HCT116 (cell line): ENCODE data around the gene OPCML. TPM values are rescaled to one million over a fixed set of nuclear protein-coding genes. Genes with fewer than 3 reads are reported as not detected.

Experiments
- ATAC-seq: fragments of 200-7000 bp; cut with Tn5 transposase; 2 replicates; pipeline ENCODE4 v1.9.1; 2020; ENCODE audit warnings: mild to moderate bottlenecking, moderate library complexity
- BruUV-seq: library from RNA; stranded (reverse); fragments of 400-500 nt; replicated peaks from 2 replicates; lab custom pipeline; 2021; lab: Mats Ljungman, UMichigan
- CTCF ChIA-PET: fragments of 300-600 bp; sonication (Branson Sonifier 250); formaldehyde crosslinking; loops from one replicate; lab custom pipeline; 2021; ENCODE audit warnings: antibody characterized with exemption; lab: Charles Lee
- POLR2A ChIA-PET: fragments of 300-600, 350-600 bp; sonication (Branson Sonifier 250); formaldehyde crosslinking; loops from one replicate; lab custom pipeline; 2021; ENCODE audit warnings: antibody characterized with exemption; lab: Charles Lee
- RAD21 ChIA-PET, 2 experiments: fragments of 300-600 bp; sonication (Branson Sonifier 250); formaldehyde crosslinking; loops; one replicate each; lab custom pipeline; 2023; ENCODE audit warnings: low total read pairs in 2 of 2; ENCODE audit not compliant: uncharacterized antibody in 2 of 2, unreplicated experiment in 2 of 2, low non-redundant PET in 1 of 2; lab: Charles Lee
- DNase-seq: peaks from one replicate; pipeline ENCODE4 v3.0.0-alpha.2; 2010; ENCODE audit warnings: low read depth, low spot score
- H2AFZ ChIP-seq: fragments of 200-600 bp; shearing (Covaris generic), sonication (generic); 2 replicates; pipeline ENCODE4 v1.6.1; 2017; ENCODE audit warnings: low read depth, mixed run types, mixed read lengths, antibody characterized with exemption, low read length; ENCODE audit not compliant: poor library complexity, severe bottlenecking
- H3K27ac ChIP-seq: 2 replicates; pipeline ENCODE4 v1.5.1; 2012; ENCODE audit warnings: low read depth, low read length
- H3K27me3 ChIP-seq: fragments of 200-600 bp; sonication (generic); 2 replicates; pipeline ENCODE4 v1.6.1; 2016; ENCODE audit warnings: mixed run types, low read length, mixed read lengths; ENCODE audit not compliant: insufficient read depth
- H3K36me3 ChIP-seq, 2 experiments: fragments of 200-500 bp in 1 of 2; fragments of 200-600 bp in 1 of 2; sonication (Bioruptor generic) in 1 of 2; sonication (generic) in 1 of 2; 2 replicates each; pipeline versions ENCODE4 v1.5.1 to v1.6.1; 2014 to 2016; ENCODE audit warnings: low read length in 2 of 2, inconsistent platforms in 1 of 2, mixed read lengths in 1 of 2, mixed run types in 1 of 2; ENCODE audit not compliant: insufficient read depth in 2 of 2, control insufficient read depth in 1 of 2
- H3K4me1 ChIP-seq, 2 experiments: fragments of 200-600 bp in 1 of 2; sonication (generic) in 1 of 2; 2 replicates each; pipeline versions ENCODE4 v1.5.1 to v1.6.1; 2012 to 2017; ENCODE audit warnings: low read length in 2 of 2, inconsistent platforms in 1 of 2, mild to moderate bottlenecking in 1 of 2, mixed read lengths in 1 of 2, mixed run types in 1 of 2, moderate library complexity in 1 of 2; ENCODE audit not compliant: insufficient read depth in 2 of 2, control insufficient read depth in 1 of 2
- H3K4me2 ChIP-seq: fragments of 200-600 bp; sonication (generic); 2 replicates; pipeline ENCODE4 v1.6.1; 2017; ENCODE audit warnings: mixed run types, low read length, mixed read lengths
- H3K4me3 ChIP-seq, 2 experiments: fragments of 200-600 bp in 1 of 2; sonication (generic) in 1 of 2; replicated peaks in 1 of 2; 2 replicates each; pipeline ENCODE4 v1.5.1; 2011 to 2016; ENCODE audit warnings: low read length in 2 of 2, control low read depth in 1 of 2, low read depth in 1 of 2, mild to moderate bottlenecking in 1 of 2, mixed read lengths in 1 of 2, mixed run types in 1 of 2
- H3K79me2 ChIP-seq: fragments of 200-600 bp; sonication (generic); 2 replicates; pipeline ENCODE4 v1.6.1; 2017; ENCODE audit warnings: mild to moderate bottlenecking, mixed run types, low read length, moderate library complexity, mixed read lengths; ENCODE audit not compliant: insufficient read depth
- H3K9ac ChIP-seq: fragments of 200-600 bp; sonication (generic); 2 replicates; pipeline ENCODE4 v1.6.1; 2016; ENCODE audit warnings: low read length, mixed read lengths
- H3K9me2 ChIP-seq: fragments of 200-600 bp; sonication (generic), shearing (Covaris generic); 2 replicates; pipeline ENCODE4 v1.6.1; 2017; ENCODE audit warnings: mixed run types, mild to moderate bottlenecking, moderate library complexity; ENCODE audit not compliant: insufficient read depth
- H3K9me3 ChIP-seq, 2 experiments: fragments of 200-500 bp in 1 of 2; fragments of 200-600 bp in 1 of 2; sonication (Bioruptor generic) in 1 of 2; sonication (generic) in 1 of 2; 2 replicates each; pipeline ENCODE4 v1.6.1; 2014 to 2017; ENCODE audit warnings: low read length in 2 of 2, mixed read lengths in 2 of 2, inconsistent platforms in 1 of 2, low read depth in 1 of 2, mild to moderate bottlenecking in 1 of 2, mixed run types in 1 of 2, moderate library complexity in 1 of 2; ENCODE audit not compliant: control insufficient read depth in 1 of 2, insufficient read depth in 1 of 2
- H4K20me1 ChIP-seq: fragments of 200-600 bp; sonication (generic), shearing (Covaris generic); 2 replicates; pipeline ENCODE4 v1.6.1; 2017; ENCODE audit warnings: mixed run types, mild to moderate bottlenecking, moderate library complexity; ENCODE audit not compliant: insufficient read depth
- CBX3 ChIP-seq: IDR thresholded peaks from 2 replicates; pipeline ENCODE4 v1.6.1; 2012; ENCODE audit warnings: low read depth
- CEBPB ChIP-seq: IDR thresholded peaks from 2 replicates; pipeline ENCODE4 v1.6.1; 2012; ENCODE audit warnings: low read depth
- EGR1 ChIP-seq: IDR thresholded peaks from 2 replicates; pipeline ENCODE4 v1.6.1; 2012; ENCODE audit warnings: low read depth
- ELF1 ChIP-seq: IDR thresholded peaks from 2 replicates; pipeline ENCODE4 v1.6.1; 2012; ENCODE audit warnings: low read depth, borderline replicate concordance
- EZH2 ChIP-seq: fragments of 200-600 bp; sonication (generic); IDR thresholded peaks from 2 replicates; pipeline ENCODE4 v1.6.1; 2017; ENCODE audit warnings: antibody characterized with exemption, mixed run types
- EZH2phosphoT487 ChIP-seq: fragments of 200-600 bp; IDR thresholded peaks from 2 replicates; pipeline ENCODE4 v1.6.1; 2018; ENCODE audit warnings: antibody characterized with exemption, borderline replicate concordance
- FOSL1 ChIP-seq: IDR thresholded peaks from 2 replicates; pipeline ENCODE4 v1.6.1; 2012; ENCODE audit warnings: low read depth
- POLR2AphosphoS5 ChIP-seq: IDR thresholded peaks from 2 replicates; pipeline ENCODE4 v1.6.1; 2011; ENCODE audit warnings: mild to moderate bottlenecking, low read depth, low read length, moderate library complexity
- SIN3A ChIP-seq: IDR thresholded peaks from 2 replicates; pipeline ENCODE4 v1.6.1; 2012; ENCODE audit warnings: low read depth
- SP1 ChIP-seq: IDR thresholded peaks from 2 replicates; pipeline ENCODE4 v1.6.1; 2012; ENCODE audit warnings: low read depth
- SRF ChIP-seq: IDR thresholded peaks from 2 replicates; pipeline ENCODE4 v1.6.1; 2012; ENCODE audit warnings: low read depth
- TCF7L2 ChIP-seq: IDR thresholded peaks from 2 replicates; pipeline ENCODE4 v1.7.0; 2011; ENCODE audit warnings: borderline replicate concordance, inconsistent platforms; ENCODE audit not compliant: insufficient read depth, insufficient read length; ENCODE audit errors: extremely low read depth
- YY1 ChIP-seq: IDR thresholded peaks from 2 replicates; pipeline ENCODE4 v1.6.1; 2011; ENCODE audit warnings: low read length, low read depth, moderate library complexity, mild to moderate bottlenecking; ENCODE audit not compliant: insufficient replicate concordance; ENCODE audit errors: extremely low read depth
- ZFX ChIP-seq: fragments of 450-650 bp; IDR thresholded peaks from 2 replicates; pipeline ENCODE4 v1.6.1; 2017
- intact Hi-C: fragments of 100-400 bp; cut with micrococcal nuclease; formaldehyde crosslinking; loops from 2 replicates; pipeline ENCODE4 v1.10.0; 2022
- total RNA-seq: library from RNA; stranded (reverse); gene quantifications from one replicate; pipeline ENCODE4 v1.2.1, GENCODE V29; 2021; ENCODE audit not compliant: unreplicated experiment
- TF ChIP-seq, protein P1 (sequence below): IDR thresholded peaks from 2 replicates; pipeline ENCODE4 v1.6.1; 2012
- TF ChIP-seq, protein P2 (sequence below): IDR thresholded peaks from 2 replicates; pipeline ENCODE4 v1.6.1; 2011; ENCODE audit warnings: mild to moderate bottlenecking, low read length, moderate library complexity; ENCODE audit not compliant: insufficient replicate concordance; ENCODE audit errors: extremely low read depth
- TF ChIP-seq, protein P3 (sequence below), 3 experiments: fragments of 200-600 bp in 1 of 3; sonication (generic) in 1 of 3; IDR thresholded peaks in 2 of 3; conservative IDR thresholded peaks in 1 of 3; 2 replicates each; pipeline ENCODE4 v1.5.1; 2012 to 2017; ENCODE audit warnings: low read depth in 2 of 3, low read length in 2 of 3, antibody characterized with exemption in 1 of 3, borderline replicate concordance in 1 of 3, control low read depth in 1 of 3, mild to moderate bottlenecking in 1 of 3, mixed read lengths in 1 of 3, mixed run types in 1 of 3, moderate library complexity in 1 of 3; ENCODE audit not compliant: insufficient read depth in 1 of 3

The OPCML gene
- total RNA-seq, 1 experiment from 2014 or later: not detected

DNA sequence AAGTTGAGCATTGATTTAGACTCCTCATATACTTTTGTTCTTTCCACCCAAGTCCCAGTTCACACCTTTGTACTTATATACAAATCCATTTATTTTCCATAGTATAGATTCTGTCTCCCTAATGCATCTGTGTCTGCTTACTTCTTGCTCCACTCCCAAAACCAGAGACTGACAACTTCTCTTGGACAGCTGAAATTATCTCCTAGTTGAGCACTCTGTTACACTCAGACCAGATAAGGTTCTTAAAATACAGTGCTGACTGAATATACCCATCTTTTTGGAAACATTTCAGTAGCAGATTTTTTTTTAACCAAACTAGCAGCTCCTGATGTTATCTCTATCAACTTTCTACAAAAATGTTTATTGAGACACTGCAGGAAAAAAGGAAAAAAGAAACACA, 106.3 kb downstream of the OPCML start:
- peaks cover 6 to 15% of the 10 kb centered on the region in 2 experiments; a peak in 2 of 4 replicates for H3K9me3 ChIP-seq
- ChIA-PET POLR2A (no interaction called here), CTCF (no interaction called here), RAD21 (no interaction called here)
- no peaks in the 10 kb centered on the region for H3K27me3 ChIP-seq
- TF ChIP-seq TCF7L2 (no peak), CEBPB (no peak), SIN3A (no peak)
- TF ChIP-seq, protein P1, sequence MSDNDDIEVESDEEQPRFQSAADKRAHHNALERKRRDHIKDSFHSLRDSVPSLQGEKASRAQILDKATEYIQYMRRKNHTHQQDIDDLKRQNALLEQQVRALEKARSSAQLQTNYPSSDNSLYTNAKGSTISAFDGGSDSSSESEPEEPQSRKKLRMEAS: no peak
- no peaks in the 10 kb centered on the region for H3K9me2 ChIP-seq
- DNase-seq (no peak), ATAC-seq (no peak)
- no TSS peak for BruUV-seq
- no peaks in the 10 kb centered on the region; the same call in 1 of the 2 replicates for H4K20me1 ChIP-seq
- no peak overlapping the region for H3K9ac ChIP-seq
- no peaks in the 10 kb centered on the region for H3K4me1 ChIP-seq
- no peak overlapping the region for H3K27ac ChIP-seq
- H3K4me2 ChIP-seq: no peak overlapping the region
- no peak overlapping the region for H2AFZ ChIP-seq
- H3K36me3 ChIP-seq: no peaks in the 10 kb centered on the region
- H3K4me3 ChIP-seq: no peak overlapping the region
- no peaks in the 10 kb centered on the region for H3K79me2 ChIP-seq
- intact Hi-C loops: no loop called here

DNA sequence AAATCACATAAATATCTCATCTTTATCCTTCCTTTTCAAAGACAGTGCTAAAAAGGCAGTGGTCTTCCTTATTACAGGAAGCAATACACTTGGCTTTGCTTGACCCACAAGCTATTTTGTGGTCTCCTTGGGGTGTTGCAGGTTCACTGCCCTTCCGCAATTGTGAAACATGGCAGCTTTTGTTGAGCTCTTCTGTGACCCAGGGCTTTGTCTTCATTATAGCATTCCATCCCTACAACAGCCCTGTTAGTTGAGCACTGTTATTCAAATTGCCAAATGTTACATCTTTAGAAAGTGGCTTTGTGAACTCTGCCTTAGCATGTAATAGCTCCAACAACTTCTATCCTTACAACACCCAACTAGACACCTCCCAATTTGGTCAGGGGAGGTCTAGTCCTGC, 107.1 kb downstream of the OPCML start:
- ATAC-seq (no peak), DNase-seq (no peak)
- Histone ChIP-seq H3K4me2 (no peak overlapping the region), H3K4me3 (no peak overlapping the region), H2AFZ (no peak overlapping the region), H3K27me3 (no peaks in the 10 kb centered on the region), H3K9ac (no peak overlapping the region), H3K4me1 (no peaks in the 10 kb centered on the region), H3K36me3 (no peaks in the 10 kb centered on the region), H4K20me1 (no peaks in the 10 kb centered on the region; the same call in 1 of the 2 replicates), H3K9me3 (peaks cover 6 to 15% of the 10 kb centered on the region in 2 experiments; a peak in 2 of 4 replicates), H3K79me2 (no peaks in the 10 kb centered on the region), H3K9me2 (no peaks in the 10 kb centered on the region), H3K27ac (no peak overlapping the region)
- intact Hi-C loops: no loop called here
- ChIA-PET POLR2A (no interaction called here), CTCF (no interaction called here), RAD21 (no interaction called here)
- no TSS peak for BruUV-seq
- TF ChIP-seq SRF: no peak
- TF ChIP-seq EGR1: no peak
- TF ChIP-seq ZFX: no peak
- no peak for TF ChIP-seq EZH2
- TF ChIP-seq, protein P2, sequence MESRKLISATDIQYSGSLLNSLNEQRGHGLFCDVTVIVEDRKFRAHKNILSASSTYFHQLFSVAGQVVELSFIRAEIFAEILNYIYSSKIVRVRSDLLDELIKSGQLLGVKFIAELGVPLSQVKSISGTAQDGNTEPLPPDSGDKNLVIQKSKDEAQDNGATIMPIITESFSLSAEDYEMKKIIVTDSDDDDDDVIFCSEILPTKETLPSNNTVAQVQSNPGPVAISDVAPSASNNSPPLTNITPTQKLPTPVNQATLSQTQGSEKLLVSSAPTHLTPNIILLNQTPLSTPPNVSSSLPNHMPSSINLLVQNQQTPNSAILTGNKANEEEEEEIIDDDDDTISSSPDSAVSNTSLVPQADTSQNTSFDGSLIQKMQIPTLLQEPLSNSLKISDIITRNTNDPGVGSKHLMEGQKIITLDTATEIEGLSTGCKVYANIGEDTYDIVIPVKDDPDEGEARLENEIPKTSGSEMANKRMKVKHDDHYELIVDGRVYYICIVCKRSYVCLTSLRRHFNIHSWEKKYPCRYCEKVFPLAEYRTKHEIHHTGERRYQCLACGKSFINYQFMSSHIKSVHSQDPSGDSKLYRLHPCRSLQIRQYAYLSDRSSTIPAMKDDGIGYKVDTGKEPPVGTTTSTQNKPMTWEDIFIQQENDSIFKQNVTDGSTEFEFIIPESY: no peak
- TF ChIP-seq YY1: no peak
- no peak for TF ChIP-seq CBX3
- TF ChIP-seq, protein P3, sequence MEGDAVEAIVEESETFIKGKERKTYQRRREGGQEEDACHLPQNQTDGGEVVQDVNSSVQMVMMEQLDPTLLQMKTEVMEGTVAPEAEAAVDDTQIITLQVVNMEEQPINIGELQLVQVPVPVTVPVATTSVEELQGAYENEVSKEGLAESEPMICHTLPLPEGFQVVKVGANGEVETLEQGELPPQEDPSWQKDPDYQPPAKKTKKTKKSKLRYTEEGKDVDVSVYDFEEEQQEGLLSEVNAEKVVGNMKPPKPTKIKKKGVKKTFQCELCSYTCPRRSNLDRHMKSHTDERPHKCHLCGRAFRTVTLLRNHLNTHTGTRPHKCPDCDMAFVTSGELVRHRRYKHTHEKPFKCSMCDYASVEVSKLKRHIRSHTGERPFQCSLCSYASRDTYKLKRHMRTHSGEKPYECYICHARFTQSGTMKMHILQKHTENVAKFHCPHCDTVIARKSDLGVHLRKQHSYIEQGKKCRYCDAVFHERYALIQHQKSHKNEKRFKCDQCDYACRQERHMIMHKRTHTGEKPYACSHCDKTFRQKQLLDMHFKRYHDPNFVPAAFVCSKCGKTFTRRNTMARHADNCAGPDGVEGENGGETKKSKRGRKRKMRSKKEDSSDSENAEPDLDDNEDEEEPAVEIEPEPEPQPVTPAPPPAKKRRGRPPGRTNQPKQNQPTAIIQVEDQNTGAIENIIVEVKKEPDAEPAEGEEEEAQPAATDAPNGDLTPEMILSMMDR (IDR thresholded peaks at IDR 0.05 in 2 of 3, conservative IDR thresholded peaks at IDR 0.05 in 1 of 3; ENCODE audit: borderline replicate concordance in 1 of 3, insufficient read depth in 1 of 3, low read depth in 2 of 3, low read length in 2 of 3): no peak
- TF ChIP-seq CEBPB: no peak
- no peak for TF ChIP-seq ELF1
- TF ChIP-seq TCF7L2: no peak
- TF ChIP-seq, protein P1: no peak
- no peak for TF ChIP-seq EZH2phosphoT487
- no peak for TF ChIP-seq SP1
- TF ChIP-seq SIN3A: no peak
- TF ChIP-seq POLR2AphosphoS5: no peak
- no peak for TF ChIP-seq FOSL1
